Measurements from ENCODE around the gene IGFBP4. TPM values are rescaled to one million over a fixed set of nuclear protein-coding genes. Genes with fewer than 3 reads are reported as not detected.

The IGFBP4 gene
- total and polyA plus RNA-seq, 2 donors (not counting 1 experiment from before 2014, with no cell fraction given) = 4.6 to 31.3 TPM

DNA sequence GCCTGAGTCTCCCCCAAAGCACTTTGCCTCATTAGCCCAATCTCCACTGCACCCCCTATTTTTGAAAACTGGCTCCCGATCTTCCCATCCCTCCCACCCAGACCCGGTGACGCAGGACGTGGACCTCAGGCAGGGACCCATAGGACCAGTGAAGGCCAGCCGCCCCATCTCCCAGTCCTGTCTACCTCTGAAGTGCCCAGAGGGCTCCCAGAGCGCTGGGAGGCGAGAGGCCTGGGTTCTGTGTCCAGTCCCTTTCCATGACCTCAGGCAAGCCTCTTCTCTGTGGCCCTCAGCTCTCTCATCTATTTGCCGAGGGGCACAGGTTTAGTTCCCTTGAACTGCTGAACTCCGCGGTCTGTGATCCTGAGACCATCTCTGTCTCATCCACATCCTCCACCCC lies 57.5 kb downstream of the IGFBP4 start:
- peaks cover 27% of the 10 kb centered on the region for H3K27me3 Mint-ChIP-seq
- no peak for ATAC-seq (ENCODE audit: low read depth)
- H4K20me1 ChIP-seq (ENCODE audit: control insufficient read depth, insufficient read depth, low read length, poor library complexity, severe bottlenecking) = no peaks in the 10 kb centered on the region
- 93% methylated on average over 6 of the region's 10 CpGs for WGBS (ENCODE audit: insufficient coverage)
- intact Hi-C loops (cut with micrococcal nuclease) = no loop called here
- H3K4me2 ChIP-seq (replicated peaks; ENCODE audit: low read depth, low read length, poor library complexity, severe bottlenecking) = no peak overlapping the region
- H3K4me3 Mint-ChIP-seq = no peak overlapping the region
- DNase-seq = no peak
- H3K79me2 ChIP-seq (ENCODE audit: control insufficient read depth, insufficient read depth, low read length) = no peaks in the 10 kb centered on the region
- POLR2A ChIA-PET = interaction anchor here (0.8 kb wide), 1 partner anchor 185 kb away, joined by 8 read pairs; no protein-coding TSS in a partner anchor
- peaks cover 5% of the 10 kb centered on the region for H3K4me1 Mint-ChIP-seq
- no peak overlapping the region for H3K4me3 ChIP-seq (ENCODE audit: control extremely low read depth in 1 of 5, extremely low read depth in 1 of 5, insufficient read depth in 1 of 5, low read depth in 2 of 5, low read length in 4 of 5)
- H3K9me3 ChIP-seq (ENCODE audit: control extremely low read depth in 1 of 3, control insufficient read depth in 2 of 3, insufficient read depth in 1 of 3, low read length in 2 of 3) = peaks cover 0 to 12% (median 0%) of the 10 kb centered on the region in 3 donors
- peaks cover 7 to 8% of the 10 kb centered on the region in 2 donors for H3K4me1 ChIP-seq (ENCODE audit: control insufficient read depth in 2 of 2, insufficient read depth in 2 of 2, low read length in 2 of 2)
- peaks cover 0 to 23% (median 10%) of the 10 kb centered on the region in 4 experiments for H3K27me3 ChIP-seq (replicated peaks in 1 of 4; ENCODE audit: control extremely low read depth in 1 of 4, control insufficient read depth in 3 of 4, insufficient read depth in 4 of 4, low read length in 3 of 4)
- CTCF ChIA-PET = no interaction called here
- H3K9me3 Mint-ChIP-seq (ENCODE audit: insufficient read depth) = no peaks in the 10 kb centered on the region
- TF ChIP-seq CTCF (IDR thresholded peaks at IDR 0.05) = no peak
- no peak for TF ChIP-seq EZH2 (IDR thresholded peaks at IDR 0.05; ENCODE audit: borderline replicate concordance, insufficient read depth, low read depth, low read length, poor library complexity, severe bottlenecking)
- H2AFZ ChIP-seq (ENCODE audit: insufficient read depth, low read depth, low read length, poor library complexity, severe bottlenecking) = no peak overlapping the region
- H3K36me3 ChIP-seq (replicated peaks in 1 of 2; ENCODE audit: control extremely low read depth in 1 of 2, control insufficient read depth in 1 of 2, extremely low read depth in 1 of 2, insufficient read depth in 2 of 2, low read length in 1 of 2) = no peaks in the 10 kb centered on the region
- H3K27ac ChIP-seq (ENCODE audit: low read length in 2 of 2) = no peak overlapping the region
- H3K27ac Mint-ChIP-seq = no peak overlapping the region
- H3K9ac ChIP-seq (ENCODE audit: low read length) = no peak overlapping the region

DNA sequence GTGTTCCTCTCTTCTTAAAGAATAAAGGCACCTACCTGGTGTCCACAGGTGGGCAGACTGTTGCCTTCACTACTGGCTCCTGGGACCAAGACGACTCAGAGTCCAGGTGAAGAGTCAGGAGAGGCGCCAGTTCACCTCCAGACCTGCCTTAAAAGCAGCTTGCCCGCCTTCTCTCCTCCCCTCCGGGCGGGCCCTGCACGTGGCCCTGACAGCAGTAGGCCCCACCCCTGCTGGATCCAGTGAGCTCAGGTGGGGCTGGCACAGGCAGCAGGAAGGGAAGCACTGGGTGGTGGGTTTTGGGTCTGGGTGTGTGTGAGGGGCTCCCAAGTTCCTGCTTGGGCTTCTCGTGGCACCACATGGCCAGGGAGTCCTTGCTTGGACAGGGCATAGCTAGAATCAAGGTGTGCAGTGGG lies 58.3 kb downstream of the IGFBP4 start, which contains the start of gene TNS4:
TNS4 (minus strand) TSS at position 125 of the 413 bp plus-strand sequence. CDS start 5,198 bp downstream, outside the sequence.
- no peaks in the 10 kb centered on the region for H3K36me3 ChIP-seq (replicated peaks in 1 of 2; ENCODE audit: control extremely low read depth in 1 of 2, control insufficient read depth in 1 of 2, extremely low read depth in 1 of 2, insufficient read depth in 2 of 2, low read length in 1 of 2)
- WGBS (ENCODE audit: insufficient coverage) = 89% methylated on average over 4 of the region's 7 CpGs
- H3K27ac Mint-ChIP-seq = no peak within 1 kb of the TSS
- H3K27ac ChIP-seq (ENCODE audit: low read length in 2 of 2) = no peak within 1 kb of the TSS
- H3K4me1 Mint-ChIP-seq = peaks cover 5% of the 10 kb centered on the region
- no peak within 1 kb of the TSS for H3K9ac ChIP-seq (ENCODE audit: low read length)
- no peak within 1 kb of the TSS for H3K4me2 ChIP-seq (replicated peaks; ENCODE audit: low read depth, low read length, poor library complexity, severe bottlenecking)
- H3K4me3 ChIP-seq (ENCODE audit: control extremely low read depth in 1 of 5, extremely low read depth in 1 of 5, insufficient read depth in 1 of 5, low read depth in 2 of 5, low read length in 4 of 5) = no peak within 1 kb of the TSS
- peaks cover 0 to 12% (median 0%) of the 10 kb centered on the region in 3 donors for H3K9me3 ChIP-seq (ENCODE audit: control extremely low read depth in 1 of 3, control insufficient read depth in 2 of 3, insufficient read depth in 1 of 3, low read length in 2 of 3)
- TF ChIP-seq EZH2 (IDR thresholded peaks at IDR 0.05; ENCODE audit: borderline replicate concordance, insufficient read depth, low read depth, low read length, poor library complexity, severe bottlenecking) (no peak), CTCF (IDR thresholded peaks at IDR 0.05) (no peak)
- no peak within 1 kb of the TSS for H2AFZ ChIP-seq (ENCODE audit: insufficient read depth, low read depth, low read length, poor library complexity, severe bottlenecking)
- DNase-seq (no peak), ATAC-seq (ENCODE audit: low read depth) (no peak)
- intact Hi-C loops (cut with micrococcal nuclease) = no loop called here
- H3K4me1 ChIP-seq (ENCODE audit: control insufficient read depth in 2 of 2, insufficient read depth in 2 of 2, low read length in 2 of 2) = peaks cover 7 to 8% of the 10 kb centered on the region in 2 donors
- CTCF ChIA-PET = interaction anchor here (0.8 to 1.5 kb wide), 3 partner anchors 11 to 31 kb away, joined by 3 to 5 read pairs (median 3); no protein-coding TSS in a partner anchor
- H3K79me2 ChIP-seq (ENCODE audit: control insufficient read depth, insufficient read depth, low read length) = no peaks in the 10 kb centered on the region
- H4K20me1 ChIP-seq (ENCODE audit: control insufficient read depth, insufficient read depth, low read length, poor library complexity, severe bottlenecking) = no peaks in the 10 kb centered on the region
- H3K27me3 ChIP-seq (replicated peaks in 1 of 4; ENCODE audit: control extremely low read depth in 1 of 4, control insufficient read depth in 3 of 4, insufficient read depth in 4 of 4, low read length in 3 of 4) = peaks cover 0 to 23% (median 10%) of the 10 kb centered on the region in 4 experiments
- H3K9me3 Mint-ChIP-seq (ENCODE audit: insufficient read depth) = no peaks in the 10 kb centered on the region
- no peak within 1 kb of the TSS for H3K4me3 Mint-ChIP-seq
- POLR2A ChIA-PET = no interaction called here
- peaks cover 27% of the 10 kb centered on the region for H3K27me3 Mint-ChIP-seq
